ENCODE data around the gene MXD4.

DNA sequence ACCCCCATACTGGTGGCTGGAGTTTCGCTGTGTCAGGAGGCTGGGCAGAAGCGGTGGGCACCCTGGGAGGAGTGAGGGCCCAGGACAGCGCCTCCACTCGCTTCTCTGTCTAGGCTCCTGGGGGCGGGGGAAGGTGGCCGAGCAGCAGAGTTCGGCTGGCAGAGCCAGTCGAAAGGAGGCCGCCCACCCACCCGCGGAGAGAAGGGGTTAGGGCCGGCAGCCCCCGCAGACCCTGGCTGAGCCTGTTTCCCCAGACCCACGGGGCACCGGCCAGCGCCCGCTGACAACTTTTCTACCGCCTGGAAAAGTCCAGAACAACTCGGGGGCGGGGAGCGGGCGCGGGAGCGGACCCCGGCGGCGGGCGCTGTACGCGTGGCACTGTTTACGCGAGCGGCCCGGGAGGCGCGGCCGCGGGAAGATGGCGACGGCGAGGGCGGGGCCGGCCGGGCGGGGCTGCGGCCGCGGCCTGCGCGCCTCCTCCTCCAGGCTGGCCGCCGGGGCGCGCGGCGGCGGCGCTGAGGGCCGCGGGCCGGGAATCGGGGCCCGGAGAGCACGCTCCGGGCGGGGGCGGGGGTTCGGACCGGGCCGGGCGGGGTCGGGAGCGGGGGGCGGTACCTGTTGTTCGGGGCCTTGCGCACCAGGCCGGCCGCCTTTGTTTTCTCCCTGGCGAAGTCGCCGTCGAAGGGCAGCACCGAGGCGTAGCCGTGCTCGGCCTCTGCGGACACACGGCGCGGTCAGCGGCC, 628 bp downstream of the MXD4 start:
- TF ChIP-seq, protein P1, sequence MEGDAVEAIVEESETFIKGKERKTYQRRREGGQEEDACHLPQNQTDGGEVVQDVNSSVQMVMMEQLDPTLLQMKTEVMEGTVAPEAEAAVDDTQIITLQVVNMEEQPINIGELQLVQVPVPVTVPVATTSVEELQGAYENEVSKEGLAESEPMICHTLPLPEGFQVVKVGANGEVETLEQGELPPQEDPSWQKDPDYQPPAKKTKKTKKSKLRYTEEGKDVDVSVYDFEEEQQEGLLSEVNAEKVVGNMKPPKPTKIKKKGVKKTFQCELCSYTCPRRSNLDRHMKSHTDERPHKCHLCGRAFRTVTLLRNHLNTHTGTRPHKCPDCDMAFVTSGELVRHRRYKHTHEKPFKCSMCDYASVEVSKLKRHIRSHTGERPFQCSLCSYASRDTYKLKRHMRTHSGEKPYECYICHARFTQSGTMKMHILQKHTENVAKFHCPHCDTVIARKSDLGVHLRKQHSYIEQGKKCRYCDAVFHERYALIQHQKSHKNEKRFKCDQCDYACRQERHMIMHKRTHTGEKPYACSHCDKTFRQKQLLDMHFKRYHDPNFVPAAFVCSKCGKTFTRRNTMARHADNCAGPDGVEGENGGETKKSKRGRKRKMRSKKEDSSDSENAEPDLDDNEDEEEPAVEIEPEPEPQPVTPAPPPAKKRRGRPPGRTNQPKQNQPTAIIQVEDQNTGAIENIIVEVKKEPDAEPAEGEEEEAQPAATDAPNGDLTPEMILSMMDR (conservative IDR thresholded peaks at IDR 0.05 in 1 of 2, IDR thresholded peaks at IDR 0.05 in 1 of 2; ENCODE audit: low read depth in 1 of 2, low read length in 2 of 2) = no peak
- no peak for TF ChIP-seq EZH2 (IDR thresholded peaks at IDR 0.05; ENCODE audit: low read length, missing control alignments)

Data from fibroblast of lung (primary cell).